NCI-H1417 treated with DMSO at 0.1 percent for 48 hours (cell line): ENCODE measurements around the gene SFTPB.
"Not testable (repeated sequence)": the region's sequence is repeated elsewhere in the genome, so short reads cannot be mapped to it uniquely, and the experiment has no call there.

Experiments used
- DNase-seq: peaks from one replicate; lab custom pipeline; 2025; lab: John Stamatoyannopoulos, UW

The SFTPB gene

GRCh38 chr2:85675866-85676548 lies 8.0 kb upstream of the SFTPB start:
- no peak for DNase-seq

GRCh38 chr2:85675427-85675826 lies 7.4 kb upstream of the SFTPB start:
- DNase-seq: no peak

- DNase-seq: no peak
Observed at GRCh38 chr2:85674417-85674816, 6.4 kb upstream of the SFTPB start.

GRCh38 chr2:85673716-85674375 lies 5.8 kb upstream of the SFTPB start:
- no peak for DNase-seq

- no peak for DNase-seq
Observed at GRCh38 chr2:85672456-85672855, 4.5 kb upstream of the SFTPB start.

- not testable (repeated sequence) for DNase-seq
Observed at GRCh38 chr2:85670416-85670815, 2.4 kb upstream of the SFTPB start.

GRCh38 chr2:85669549-85669948 lies 1.6 kb upstream of the SFTPB start:
- no peak for DNase-seq

- DNase-seq: no peak
Observed at GRCh38 chr2:85668857-85669142, 801 bp upstream of the SFTPB start.

GRCh38 chr2:85667561-85668008 lies 414 bp downstream of the SFTPB start:
- DNase-seq: no peak

- DNase-seq: no peak
Observed at GRCh38 chr2:85666435-85667316, 1.3 kb downstream of the SFTPB start.

- DNase-seq: no peak
Observed at GRCh38 chr2:85666016-85666415, 2.0 kb downstream of the SFTPB start.

GRCh38 chr2:85665264-85665937 lies 2.6 kb downstream of the SFTPB start:
- DNase-seq: no peak

GRCh38 chr2:85663594-85664565 lies 4.1 kb downstream of the SFTPB start:
- DNase-seq: no peak

GRCh38 chr2:85662899-85663593 lies 5.0 kb downstream of the SFTPB start:
- DNase-seq: no peak

- no peak for DNase-seq
Observed at GRCh38 chr2:85661139-85661858, 6.7 kb downstream of the SFTPB start.

- DNase-seq: no peak
Observed at GRCh38 chr2:85660725-85661124, 7.3 kb downstream of the SFTPB start.

GRCh38 chr2:85660301-85660700 lies 7.7 kb downstream of the SFTPB start:
- DNase-seq: not testable (repeated sequence)

- no peak for DNase-seq
Observed at GRCh38 chr2:85659324-85659981, 8.5 kb downstream of the SFTPB start.

- not testable (repeated sequence) for DNase-seq
Observed at GRCh38 chr2:85657399-85657798, 10.6 kb downstream of the SFTPB start.
